ENCODE data around the gene TMEM168.
"Not testable (repeated sequence)": the region's sequence is repeated elsewhere in the genome, so short reads cannot be mapped to it uniquely, and the experiment has no call there.

TMEM168 gene

GRCh38 chr7:112806156-112806555 lies 16.0 kb upstream of the TMEM168 start:
- TF ChIP-seq CTCF (IDR thresholded peaks at IDR 0.05; ENCODE audit: insufficient read depth, low read depth, low read length, missing control alignments): no peak
- no peak overlapping the region for H3K4me3 ChIP-seq (ENCODE audit: low read length)
- DNase-seq (ENCODE audit: low read depth): no peak

GRCh38 chr7:112802406-112802805 lies 12.2 kb upstream of the TMEM168 start:
- no peak for DNase-seq (ENCODE audit: low read depth)
- H3K4me3 ChIP-seq (ENCODE audit: low read length): no peak overlapping the region
- no peak for TF ChIP-seq CTCF (IDR thresholded peaks at IDR 0.05; ENCODE audit: insufficient read depth, low read depth, low read length, missing control alignments)

GRCh38 chr7:112800486-112800885 lies 10.3 kb upstream of the TMEM168 start:
- no peak for TF ChIP-seq CTCF (IDR thresholded peaks at IDR 0.05; ENCODE audit: insufficient read depth, low read depth, low read length, missing control alignments)
- H3K4me3 ChIP-seq (ENCODE audit: low read length): no peak overlapping the region
- no peak for DNase-seq (ENCODE audit: low read depth)

GRCh38 chr7:112799448-112800120 lies 9.4 kb upstream of the TMEM168 start:
- H3K4me3 ChIP-seq (ENCODE audit: low read length): no peak overlapping the region
- DNase-seq (ENCODE audit: low read depth): no peak
- no peak for TF ChIP-seq CTCF (IDR thresholded peaks at IDR 0.05; ENCODE audit: insufficient read depth, low read depth, low read length, missing control alignments)

- no peak overlapping the region for H3K4me3 ChIP-seq (ENCODE audit: low read length)
- TF ChIP-seq CTCF (IDR thresholded peaks at IDR 0.05; ENCODE audit: insufficient read depth, low read depth, low read length, missing control alignments): no peak
- no peak for DNase-seq (ENCODE audit: low read depth)
Observed at GRCh38 chr7:112798274-112799159, 8.3 kb upstream of the TMEM168 start.

GRCh38 chr7:112796552-112796951 lies 6.4 kb upstream of the TMEM168 start:
- not testable (repeated sequence) for DNase-seq (ENCODE audit: low read depth); H3K4me3 ChIP-seq (ENCODE audit: low read length)

- TF ChIP-seq CTCF (IDR thresholded peaks at IDR 0.05; ENCODE audit: insufficient read depth, low read depth, low read length, missing control alignments): no peak
- DNase-seq (ENCODE audit: low read depth): no peak
- H3K4me3 ChIP-seq (ENCODE audit: low read length): no peak overlapping the region
Observed at GRCh38 chr7:112792441-112792840, 2.2 kb upstream of the TMEM168 start.

All from epithelial cell of esophagus (primary cell).